Bronchial epithelial cell (primary cell): ENCODE data around the gene SKI. TPM values are rescaled to one million over a fixed set of nuclear protein-coding genes. Genes with fewer than 3 reads are reported as not detected.

Experiments used
- DNase-seq: peaks from one replicate; pipeline ENCODE4 v3.0.0-alpha.2; 2010; ENCODE audit warnings: low read depth
- FAIRE-seq: peaks from 2 replicates; lab custom pipeline; 2011; peaks lifted over from hg19 to GRCh38; lab: Jason Lieb, UNC
- H3K27me3 ChIP-seq: 2 replicates; pipeline ENCODE4 v1.5.1; 2011; ENCODE audit warnings: low read length; ENCODE audit not compliant: control insufficient read depth, insufficient read depth
- H3K36me3 ChIP-seq: 2 replicates; pipeline ENCODE4 v1.5.1; 2011; ENCODE audit warnings: low read length; ENCODE audit not compliant: control insufficient read depth, insufficient read depth
- H3K4me3 ChIP-seq: 2 replicates; pipeline ENCODE4 v1.5.1; 2011; ENCODE audit warnings: mild to moderate bottlenecking, low read depth, low read length, control low read depth
- CTCF ChIP-seq: IDR thresholded peaks from 2 replicates; pipeline ENCODE4 v1.5.1; 2011; ENCODE audit warnings: mild to moderate bottlenecking, moderate library complexity, low read length, control low read depth, inconsistent platforms; ENCODE audit not compliant: insufficient read depth, severe bottlenecking
- total RNA-seq: library from RNA; depleted of rRNA; stranded (reverse); fragments of >200 nt; gene quantifications from 2 replicates; pipeline ENCODE4 v1.2.1, GENCODE V29; 2014

The SKI gene
- total RNA-seq, 1 donor from 2014 or later, result 8.4 TPM

GRCh38 chr1:2201062-2201461 lies 27.1 kb upstream of the SKI start:
- DNase-seq, result no peak
- H3K27me3 ChIP-seq, result no peaks in the 10 kb centered on the region
- H3K4me3 ChIP-seq, result no peak overlapping the region
- no peak for FAIRE-seq
- TF ChIP-seq CTCF, result no peak
- H3K36me3 ChIP-seq, result no peaks in the 10 kb centered on the region

- Histone ChIP-seq H3K36me3 (no peaks in the 10 kb centered on the region), H3K27me3 (no peaks in the 10 kb centered on the region), H3K4me3 (no peak overlapping the region)
- no peak for TF ChIP-seq CTCF
- FAIRE-seq, result no peak
- no peak for DNase-seq
These were observed 26.0 kb upstream of the SKI start for GRCh38 chr1:2202008-2202575.

GRCh38 chr1:2202843-2203601 lies 25.1 kb upstream of the SKI start:
- no peaks in the 10 kb centered on the region for H3K27me3 ChIP-seq
- H3K4me3 ChIP-seq, result no peak overlapping the region
- DNase-seq, result no peak
- no peak for TF ChIP-seq CTCF
- H3K36me3 ChIP-seq, result no peaks in the 10 kb centered on the region
- FAIRE-seq, result no peak

- no peaks in the 10 kb centered on the region for H3K27me3 ChIP-seq
- DNase-seq (no peak), FAIRE-seq (no peak)
- H3K4me3 ChIP-seq, result no peak overlapping the region
- no peaks in the 10 kb centered on the region for H3K36me3 ChIP-seq
- no peak for TF ChIP-seq CTCF
These were observed 24.3 kb upstream of the SKI start for GRCh38 chr1:2203671-2204414.

- peak; percentile 9 for DNase-seq
- no peak for TF ChIP-seq CTCF
- peak overlapping the region; percentile 20 for H3K4me3 ChIP-seq
- FAIRE-seq, result no peak
- no peaks in the 10 kb centered on the region for H3K36me3 ChIP-seq
- no peaks in the 10 kb centered on the region for H3K27me3 ChIP-seq
These were observed 23.5 kb upstream of the SKI start for GRCh38 chr1:2204415-2205190.
